WTC11 (cell line): ENCODE results near the gene TRNT1.

ENCODE experiments used
- ETV6 ChIP-seq: sonication (generic); formaldehyde crosslinking; IDR thresholded peaks from 2 replicates; pipeline ENCODE4 v1.8.1; 2022; ENCODE audit warnings: mild to moderate bottlenecking, missing genetic modification reagents
- FOXK1 ChIP-seq: sonication (generic); formaldehyde crosslinking; IDR thresholded peaks from 2 replicates; pipeline ENCODE4 v1.8.0; 2022; ENCODE audit warnings: mild to moderate bottlenecking, moderate library complexity, missing genetic modification reagents
- HMGA2 ChIP-seq: fragments of 250-450 bp; sonication (Bioruptor Pico); IDR thresholded peaks from 2 replicates; pipeline ENCODE4 v1.4.0; 2021; ENCODE audit warnings: mild to moderate bottlenecking, moderate library complexity
- NR2C2 ChIP-seq: sonication (generic); formaldehyde crosslinking; IDR thresholded peaks from 2 replicates; pipeline ENCODE4 v1.8.0; 2022; ENCODE audit warnings: mild to moderate bottlenecking, missing genetic modification reagents
- RELA ChIP-seq: sonication (generic); formaldehyde crosslinking; IDR thresholded peaks from 2 replicates; pipeline ENCODE4 v1.8.1; 2022; ENCODE audit warnings: missing genetic modification reagents, mild to moderate bottlenecking, borderline replicate concordance
- RORB ChIP-seq: fragments of 250-450 bp; sonication (Bioruptor Pico); IDR thresholded peaks from 2 replicates; pipeline ENCODE4 v1.9.0; 2021; ENCODE audit warnings: mild to moderate bottlenecking
- ZNF138 ChIP-seq: sonication (generic); formaldehyde crosslinking; conservative IDR thresholded peaks from 2 replicates; pipeline ENCODE4 v1.8.1; 2022; ENCODE audit warnings: mild to moderate bottlenecking, moderate library complexity, missing genetic modification reagents
- ZNF232 ChIP-seq: sonication (generic); formaldehyde crosslinking; IDR thresholded peaks from 2 replicates; pipeline ENCODE4 v1.8.0; 2022; ENCODE audit warnings: mild to moderate bottlenecking, missing genetic modification reagents
- ZNF512 ChIP-seq: sonication (generic); formaldehyde crosslinking; IDR thresholded peaks from 2 replicates; pipeline ENCODE4 v1.8.1; 2022; ENCODE audit warnings: missing genetic modification reagents, borderline replicate concordance
- TF ChIP-seq, protein P1 (sequence below): fragments of 200-600 bp; IDR thresholded peaks from 2 replicates; pipeline ENCODE4 v1.8.0; 2022; ENCODE audit warnings: antibody characterized with exemption
- TF ChIP-seq, protein P2 (sequence below): sonication (generic); formaldehyde crosslinking; IDR thresholded peaks from 2 replicates; pipeline ENCODE4 v1.8.1; 2022; ENCODE audit warnings: low read depth, mild to moderate bottlenecking, moderate library complexity, missing genetic modification reagents, borderline replicate concordance
- TF ChIP-seq, protein P3 (sequence below): sonication (generic); formaldehyde crosslinking; IDR thresholded peaks from 2 replicates; pipeline ENCODE4 v1.8.0; 2022; ENCODE audit warnings: mild to moderate bottlenecking, missing genetic modification reagents
- TF ChIP-seq, protein P4 (sequence below): sonication (generic); formaldehyde crosslinking; conservative IDR thresholded peaks from 2 replicates; pipeline ENCODE4 v1.8.1; 2022; ENCODE audit warnings: mild to moderate bottlenecking, missing genetic modification reagents
- TF ChIP-seq, protein P5 (sequence below): sonication (generic); formaldehyde crosslinking; IDR thresholded peaks from 2 replicates; pipeline ENCODE4 v1.8.0; 2022; ENCODE audit warnings: mild to moderate bottlenecking, missing genetic modification reagents

DNA sequence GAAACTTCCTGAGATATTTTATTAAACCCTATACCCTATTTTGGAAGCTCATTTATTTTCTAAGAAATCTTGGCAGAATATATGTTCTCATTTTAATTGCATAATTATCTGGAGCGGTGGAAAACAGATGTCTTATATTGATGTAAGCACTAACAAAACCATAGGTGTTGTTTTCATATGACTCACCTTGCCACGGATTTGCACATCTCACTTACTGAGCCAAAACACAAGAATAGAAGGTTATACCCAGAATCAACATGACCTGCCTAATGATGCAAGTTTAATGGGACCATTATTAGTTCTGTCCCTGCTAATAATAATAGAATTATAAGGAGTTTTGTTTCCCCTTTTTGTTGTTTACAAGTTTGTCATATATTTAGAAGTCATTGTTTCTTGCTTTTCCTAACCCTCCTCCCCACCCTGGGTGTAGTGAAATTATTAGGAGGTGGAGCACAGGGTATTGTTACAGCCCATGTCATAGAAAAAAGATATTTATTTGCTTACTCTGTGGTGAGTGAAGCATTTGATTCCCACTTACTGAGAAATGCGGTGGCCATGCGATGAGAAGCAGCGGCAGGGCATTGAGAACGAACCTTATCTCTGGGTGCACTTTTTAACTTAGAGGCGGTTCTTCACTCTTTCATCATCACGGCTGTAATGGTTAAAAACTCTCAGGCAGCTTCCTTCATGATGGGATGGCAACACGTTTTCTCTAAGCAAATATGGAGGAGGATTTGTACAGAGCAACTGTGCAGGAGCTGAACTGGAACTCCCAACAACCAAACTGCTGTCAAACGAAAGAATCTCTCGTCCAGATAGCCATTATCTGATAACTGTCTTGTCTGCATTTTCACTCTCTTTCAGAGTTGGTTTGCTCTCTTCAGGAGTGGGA is 17.1 kb upstream of the TRNT1 start:
- TF ChIP-seq, protein P1, sequence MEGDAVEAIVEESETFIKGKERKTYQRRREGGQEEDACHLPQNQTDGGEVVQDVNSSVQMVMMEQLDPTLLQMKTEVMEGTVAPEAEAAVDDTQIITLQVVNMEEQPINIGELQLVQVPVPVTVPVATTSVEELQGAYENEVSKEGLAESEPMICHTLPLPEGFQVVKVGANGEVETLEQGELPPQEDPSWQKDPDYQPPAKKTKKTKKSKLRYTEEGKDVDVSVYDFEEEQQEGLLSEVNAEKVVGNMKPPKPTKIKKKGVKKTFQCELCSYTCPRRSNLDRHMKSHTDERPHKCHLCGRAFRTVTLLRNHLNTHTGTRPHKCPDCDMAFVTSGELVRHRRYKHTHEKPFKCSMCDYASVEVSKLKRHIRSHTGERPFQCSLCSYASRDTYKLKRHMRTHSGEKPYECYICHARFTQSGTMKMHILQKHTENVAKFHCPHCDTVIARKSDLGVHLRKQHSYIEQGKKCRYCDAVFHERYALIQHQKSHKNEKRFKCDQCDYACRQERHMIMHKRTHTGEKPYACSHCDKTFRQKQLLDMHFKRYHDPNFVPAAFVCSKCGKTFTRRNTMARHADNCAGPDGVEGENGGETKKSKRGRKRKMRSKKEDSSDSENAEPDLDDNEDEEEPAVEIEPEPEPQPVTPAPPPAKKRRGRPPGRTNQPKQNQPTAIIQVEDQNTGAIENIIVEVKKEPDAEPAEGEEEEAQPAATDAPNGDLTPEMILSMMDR, result no peak
- TF ChIP-seq ZNF138 (CRISPR knock-in tag) (no peak), RORB (CRISPR knock-in tag) (no peak), RELA (CRISPR knock-in tag) (no peak), HMGA2 (no peak), ETV6 (CRISPR knock-in tag) (no peak), FOXK1 (CRISPR knock-in tag) (no peak), ZNF512 (CRISPR knock-in tag) (no peak), NR2C2 (CRISPR knock-in tag) (no peak), ZNF232 (CRISPR knock-in tag) (no peak)
- TF ChIP-seq, protein P2, sequence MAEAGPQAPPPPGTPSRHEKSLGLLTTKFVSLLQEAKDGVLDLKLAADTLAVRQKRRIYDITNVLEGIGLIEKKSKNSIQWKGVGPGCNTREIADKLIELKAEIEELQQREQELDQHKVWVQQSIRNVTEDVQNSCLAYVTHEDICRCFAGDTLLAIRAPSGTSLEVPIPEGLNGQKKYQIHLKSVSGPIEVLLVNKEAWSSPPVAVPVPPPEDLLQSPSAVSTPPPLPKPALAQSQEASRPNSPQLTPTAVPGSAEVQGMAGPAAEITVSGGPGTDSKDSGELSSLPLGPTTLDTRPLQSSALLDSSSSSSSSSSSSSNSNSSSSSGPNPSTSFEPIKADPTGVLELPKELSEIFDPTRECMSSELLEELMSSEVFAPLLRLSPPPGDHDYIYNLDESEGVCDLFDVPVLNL (CRISPR knock-in tag), result no peak
- TF ChIP-seq, protein P3, sequence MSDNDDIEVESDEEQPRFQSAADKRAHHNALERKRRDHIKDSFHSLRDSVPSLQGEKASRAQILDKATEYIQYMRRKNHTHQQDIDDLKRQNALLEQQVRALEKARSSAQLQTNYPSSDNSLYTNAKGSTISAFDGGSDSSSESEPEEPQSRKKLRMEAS, result no peak
- TF ChIP-seq, protein P4, sequence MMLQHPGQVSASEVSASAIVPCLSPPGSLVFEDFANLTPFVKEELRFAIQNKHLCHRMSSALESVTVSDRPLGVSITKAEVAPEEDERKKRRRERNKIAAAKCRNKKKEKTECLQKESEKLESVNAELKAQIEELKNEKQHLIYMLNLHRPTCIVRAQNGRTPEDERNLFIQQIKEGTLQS (CRISPR knock-in tag), result no peak
- TF ChIP-seq, protein P5, sequence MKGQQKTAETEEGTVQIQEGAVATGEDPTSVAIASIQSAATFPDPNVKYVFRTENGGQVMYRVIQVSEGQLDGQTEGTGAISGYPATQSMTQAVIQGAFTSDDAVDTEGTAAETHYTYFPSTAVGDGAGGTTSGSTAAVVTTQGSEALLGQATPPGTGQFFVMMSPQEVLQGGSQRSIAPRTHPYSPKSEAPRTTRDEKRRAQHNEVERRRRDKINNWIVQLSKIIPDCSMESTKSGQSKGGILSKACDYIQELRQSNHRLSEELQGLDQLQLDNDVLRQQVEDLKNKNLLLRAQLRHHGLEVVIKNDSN, result no peak
